SKM-1 (cell line): ENCODE measurements around the gene POU2AF3.

Experiments
- DNase-seq: peaks from one replicate; lab custom pipeline; 2025; ENCODE audit not compliant: unreplicated experiment; lab: John Stamatoyannopoulos, UW

Gene POU2AF3

GRCh38 chr11:111327908-111328624 is 29.7 kb downstream of the POU2AF3 start:
- DNase-seq: no peak

DNA sequence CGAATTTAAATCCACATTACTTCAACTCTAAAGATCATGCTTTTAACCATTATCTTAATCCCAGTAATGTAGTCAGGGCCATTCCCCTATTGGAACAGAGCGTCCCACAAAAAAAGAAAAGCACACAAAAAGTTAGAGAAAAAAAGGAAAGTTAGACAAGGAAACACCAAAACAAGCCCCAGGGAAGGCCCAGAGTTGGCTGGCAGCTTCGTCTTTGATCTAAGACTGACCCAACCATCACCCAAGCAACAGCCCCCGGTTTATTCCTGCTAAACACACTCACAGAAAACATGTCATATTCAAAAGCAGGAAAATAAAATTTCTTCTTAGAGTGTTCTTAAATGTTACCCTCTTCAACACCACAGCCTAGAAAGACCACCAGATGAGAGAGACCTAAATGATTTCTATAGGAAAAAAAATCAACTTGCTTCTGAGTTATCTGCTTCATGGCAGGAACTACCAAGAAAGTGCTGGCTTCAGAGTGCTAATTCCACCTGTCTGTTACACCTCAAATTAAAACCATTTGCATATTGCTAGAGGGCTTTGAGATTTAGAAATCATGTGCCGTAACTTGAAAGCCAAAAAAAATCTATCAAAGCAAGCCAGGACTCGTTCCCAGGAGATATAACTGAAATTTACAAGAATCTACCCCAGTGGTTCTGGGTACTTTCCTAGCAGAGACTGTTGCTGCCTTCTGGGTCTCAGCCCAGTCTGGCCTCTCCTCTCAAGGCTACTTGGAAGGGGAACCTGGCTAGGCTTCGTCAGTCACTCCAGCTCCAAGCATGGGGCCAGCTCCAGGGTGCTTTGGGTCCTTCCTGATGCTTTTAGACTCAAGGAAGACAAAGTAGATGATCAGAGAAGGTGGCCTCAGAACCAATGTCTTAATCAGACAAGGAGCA is 31.2 kb downstream of the POU2AF3 start:
- no peak for DNase-seq

- DNase-seq: no peak
Observed at GRCh38 chr11:111330234-111330893, 32.0 kb downstream of the POU2AF3 start.

DNA sequence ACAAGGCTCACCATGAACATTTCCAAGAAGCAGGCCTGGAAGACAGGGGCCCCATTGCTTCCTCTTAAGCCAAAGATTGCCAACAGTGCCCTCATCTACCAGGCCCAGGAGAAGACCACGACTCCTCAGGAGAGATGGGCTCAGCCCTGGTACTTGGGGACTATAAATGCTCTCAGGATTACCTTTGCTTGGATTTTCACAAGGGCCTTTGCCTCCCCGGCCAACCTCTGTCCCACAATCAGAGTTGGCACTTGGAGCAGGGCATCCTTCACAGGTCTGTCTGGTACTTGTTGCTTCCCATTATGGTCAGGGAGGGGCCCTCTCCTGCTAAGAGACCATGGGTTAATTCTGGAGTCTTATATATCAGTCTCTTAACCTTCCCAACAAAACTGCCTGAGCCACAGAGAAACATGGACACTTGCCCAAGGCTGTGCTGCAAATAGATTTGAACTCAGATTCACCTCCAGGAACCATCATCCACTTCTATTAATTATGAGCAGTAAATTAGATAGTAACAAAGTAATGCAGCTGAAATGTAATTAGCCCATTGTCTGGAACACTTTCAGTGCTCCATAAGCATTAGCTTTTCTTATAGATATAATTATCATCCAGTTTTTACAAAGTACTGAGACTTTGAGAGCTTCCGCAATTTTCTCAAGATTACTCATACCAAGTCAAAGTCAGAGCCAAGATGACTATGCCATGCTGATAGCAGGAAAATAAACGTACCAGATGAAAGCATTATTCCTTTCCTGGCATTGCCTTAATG is 33.5 kb downstream of the POU2AF3 start:
- no peak for DNase-seq

- DNase-seq: no peak
Observed at GRCh38 chr11:111334532-111335502, 36.5 kb downstream of the POU2AF3 start.

DNA sequence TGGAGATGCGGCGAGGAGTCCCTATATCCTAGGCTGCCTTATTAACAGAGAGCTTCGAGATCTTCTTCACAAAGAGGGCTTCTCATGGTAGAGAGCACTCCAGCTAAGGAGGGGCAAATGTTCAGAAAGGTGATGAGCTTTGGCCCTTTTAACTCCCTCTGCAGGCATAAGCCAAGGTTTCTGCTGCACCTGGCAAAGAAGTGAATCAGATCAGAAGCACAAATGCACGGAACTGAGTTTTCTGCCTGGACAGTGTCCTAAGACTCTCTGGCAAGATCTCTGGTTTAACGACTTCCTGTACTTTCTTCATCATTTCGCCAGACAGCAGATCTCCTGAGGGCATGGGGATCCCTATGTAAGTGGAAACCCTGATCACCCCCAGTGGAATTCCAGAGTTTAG is 37.2 kb downstream of the POU2AF3 start:
- no peak for DNase-seq

DNA sequence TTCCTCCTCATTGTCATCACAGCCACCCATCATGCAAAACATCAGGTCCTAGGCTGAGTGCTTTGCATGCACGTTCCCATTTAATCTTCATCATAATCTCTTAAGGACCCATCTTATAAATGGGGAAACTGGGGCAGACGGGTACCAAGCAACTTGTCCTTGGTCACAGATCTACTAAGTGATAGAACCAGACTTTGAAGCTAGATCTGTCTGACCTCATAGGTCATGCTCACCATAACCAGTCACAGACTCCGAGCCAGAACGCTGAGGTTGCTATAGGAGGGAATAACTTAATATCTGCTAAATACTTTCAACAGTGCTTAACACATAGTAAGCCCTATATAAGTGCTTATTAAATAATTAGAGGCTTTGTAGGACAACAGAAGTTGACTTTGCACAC is 37.7 kb downstream of the POU2AF3 start:
- DNase-seq: no peak

DNA sequence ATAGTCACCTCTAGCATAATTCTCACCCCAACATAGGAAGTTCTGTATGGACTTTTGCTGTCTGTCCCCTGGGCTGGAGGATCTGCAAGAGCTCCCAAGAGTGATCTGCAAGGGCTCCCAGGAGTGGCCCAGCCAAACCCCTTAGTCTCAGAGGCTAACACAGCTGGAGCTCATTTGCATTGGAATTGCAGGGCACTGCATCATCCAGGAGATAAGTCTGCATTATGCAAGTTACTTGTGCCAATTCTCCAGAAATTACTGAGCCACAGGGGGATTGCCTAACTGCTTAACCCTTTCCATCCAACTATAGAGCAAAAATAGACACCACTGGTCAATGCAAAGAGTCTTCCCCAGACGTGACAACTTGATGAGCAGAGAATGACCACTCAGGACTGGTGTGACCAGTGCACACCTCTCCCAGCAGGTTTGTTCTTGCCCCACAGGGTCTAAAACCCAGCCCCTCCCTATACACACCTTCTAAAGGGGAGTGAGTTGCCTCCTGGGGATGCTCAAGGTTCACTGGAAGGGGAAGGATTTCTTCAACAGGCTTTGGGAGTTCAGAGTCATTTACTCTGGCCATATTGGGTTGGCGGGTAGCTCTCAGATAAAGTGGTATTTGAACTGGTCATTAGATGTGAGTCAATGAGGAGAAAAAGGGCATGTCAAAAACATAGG is 38.4 kb downstream of the POU2AF3 start:
- no peak for DNase-seq

DNA sequence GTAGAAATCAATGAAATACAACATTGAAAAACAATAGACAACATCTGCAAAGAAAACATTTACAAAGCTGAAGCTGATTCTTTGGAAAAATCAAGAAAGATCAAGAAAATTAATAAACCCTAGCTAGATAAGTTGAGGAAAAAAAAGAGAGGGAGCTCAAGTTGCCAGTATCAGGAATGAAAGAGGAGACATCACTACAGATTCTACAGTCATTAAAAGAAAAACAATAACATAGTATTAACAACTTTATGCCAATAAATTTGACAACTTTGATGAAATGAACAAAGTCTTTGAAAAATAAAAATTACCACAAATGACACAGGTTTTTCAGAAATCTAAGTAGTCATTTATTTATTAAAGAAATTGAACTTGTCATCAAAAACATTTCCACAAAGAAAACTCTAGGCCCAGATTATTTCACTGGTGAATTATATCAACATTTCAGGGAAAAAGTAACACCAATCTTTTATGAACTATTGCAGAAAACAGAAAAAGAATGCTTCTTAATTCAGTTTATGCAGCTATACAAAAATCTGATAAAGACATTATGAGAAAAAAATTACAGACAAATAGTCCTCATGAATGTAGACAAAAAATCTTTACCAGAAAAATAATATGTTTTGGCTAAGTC is 41.5 kb downstream of the POU2AF3 start:
- no peak for DNase-seq

DNA sequence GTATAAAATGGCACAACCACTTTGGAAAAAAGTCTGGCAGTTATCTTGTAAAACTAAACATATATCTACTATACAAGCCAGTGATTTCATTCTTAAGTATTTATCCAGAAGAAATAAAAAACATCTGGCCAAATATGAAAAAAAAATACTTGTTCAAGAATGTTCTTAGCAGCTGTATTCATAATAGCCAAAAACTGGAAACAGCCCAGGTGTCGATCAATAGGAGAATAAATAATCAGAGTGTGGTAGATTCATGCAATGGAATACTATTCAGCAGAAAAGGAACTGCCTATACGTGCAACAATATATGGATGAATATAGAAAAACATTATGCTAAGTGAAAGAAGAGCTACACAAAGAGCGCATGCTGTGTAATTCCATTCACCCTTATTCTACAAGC is 44.0 kb downstream of the POU2AF3 start:
- DNase-seq: no peak

DNA sequence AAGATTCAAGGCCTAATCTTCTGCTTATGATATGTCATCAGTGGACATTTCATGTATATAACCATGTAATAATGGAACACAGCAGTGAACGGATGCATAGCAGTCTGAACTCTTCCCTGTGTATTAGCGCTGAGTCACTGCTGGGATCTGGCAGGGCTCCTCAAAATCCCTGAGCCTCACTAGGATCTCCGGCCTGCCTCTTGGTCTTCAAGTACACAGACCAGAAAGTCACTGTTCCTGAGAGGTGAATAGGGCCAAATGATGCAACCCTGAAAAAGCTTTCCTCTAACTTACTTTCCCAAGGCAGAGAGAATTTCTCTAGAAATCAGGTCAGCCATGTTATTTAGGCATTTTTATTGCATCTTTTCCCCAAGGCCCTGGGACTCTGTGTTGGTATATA is 45.7 kb downstream of the POU2AF3 start:
- DNase-seq: no peak

GRCh38 chr11:111347002-111347722 is 48.8 kb downstream of the POU2AF3 start:
- no peak for DNase-seq

DNA sequence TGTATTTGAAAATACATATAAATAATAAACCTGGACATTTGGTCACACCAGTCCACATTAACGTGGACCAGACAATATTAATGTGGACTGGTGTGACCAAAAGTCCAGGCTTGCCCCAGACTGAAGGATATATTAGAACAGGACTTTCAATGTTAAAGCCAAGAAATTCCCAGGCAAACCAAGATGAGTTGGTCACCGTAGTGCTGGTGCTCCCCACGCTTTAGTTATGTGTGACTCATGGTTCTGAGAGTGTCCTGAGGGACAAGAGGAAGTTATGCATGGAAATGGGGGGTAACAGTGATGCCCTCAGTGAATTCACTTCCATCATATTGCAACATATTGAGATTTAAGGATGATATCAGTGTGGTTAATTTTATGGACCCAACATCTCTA is 49.4 kb downstream of the POU2AF3 start:
- no peak for DNase-seq

DNA sequence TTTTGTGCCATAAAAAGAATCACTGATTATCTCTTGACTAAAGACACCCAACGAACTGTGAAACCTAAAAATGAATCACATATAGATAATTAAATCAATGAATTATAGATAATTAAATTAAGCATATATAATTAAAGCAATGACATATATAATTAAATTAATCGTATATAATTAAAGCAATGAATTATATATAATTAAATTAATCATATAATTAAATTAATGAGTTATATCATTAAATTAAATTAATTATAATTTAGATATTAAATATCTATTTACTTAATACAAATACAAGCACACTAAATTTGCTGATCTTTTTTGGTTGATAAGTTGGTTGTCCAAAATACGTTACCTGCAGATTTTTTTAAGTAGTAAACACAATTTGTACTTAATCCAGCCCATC is 49.8 kb downstream of the POU2AF3 start:
- no peak for DNase-seq

- no peak for DNase-seq
Observed at GRCh38 chr11:111349191-111349695, 50.9 kb downstream of the POU2AF3 start.

GRCh38 chr11:111350811-111351210 is 52.5 kb downstream of the POU2AF3 start:
- no peak for DNase-seq

DNA sequence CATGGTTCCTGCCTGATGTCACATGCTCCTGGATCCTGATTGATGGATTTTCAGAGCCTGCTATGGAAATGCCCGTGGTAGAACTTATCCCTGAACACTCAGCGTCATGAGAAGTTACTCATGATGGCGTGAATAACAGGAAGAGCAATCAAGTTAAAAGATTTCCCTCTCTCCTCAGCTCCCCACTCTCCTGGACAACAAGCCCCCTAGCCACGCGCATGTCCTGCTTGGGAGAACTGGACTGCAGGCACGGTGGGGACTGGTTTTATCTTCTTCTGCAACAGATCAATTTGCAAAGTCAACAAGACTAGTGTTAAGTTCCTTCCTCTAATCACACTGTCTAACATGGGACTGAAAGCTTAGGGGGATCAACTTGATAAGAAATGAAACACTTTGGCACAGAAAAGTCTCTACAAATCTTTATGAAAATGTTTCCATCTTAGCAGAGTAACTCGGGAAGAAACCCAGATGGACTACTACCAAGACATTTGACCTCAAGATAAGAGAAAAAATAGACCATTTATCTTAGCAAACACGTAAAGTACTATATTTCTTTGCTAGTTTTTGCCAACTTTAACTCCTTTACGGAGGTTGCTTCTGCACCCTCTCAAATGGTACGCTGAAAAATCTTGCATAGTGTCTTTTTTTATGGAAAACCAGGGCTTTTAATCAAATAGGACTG is 53.2 kb downstream of the POU2AF3 start:
- no peak for DNase-seq
